GM12801 (cell line): ENCODE measurements around the gene OBSCN.

Source experiments
- TF ChIP-seq, protein P1 (sequence below): IDR thresholded peaks from one replicate; pipeline ENCODE4 v1.5.1; 2011; ENCODE audit warnings: control low read depth; ENCODE audit not compliant: insufficient read length; ENCODE audit errors: extremely low read depth

OBSCN gene

DNA sequence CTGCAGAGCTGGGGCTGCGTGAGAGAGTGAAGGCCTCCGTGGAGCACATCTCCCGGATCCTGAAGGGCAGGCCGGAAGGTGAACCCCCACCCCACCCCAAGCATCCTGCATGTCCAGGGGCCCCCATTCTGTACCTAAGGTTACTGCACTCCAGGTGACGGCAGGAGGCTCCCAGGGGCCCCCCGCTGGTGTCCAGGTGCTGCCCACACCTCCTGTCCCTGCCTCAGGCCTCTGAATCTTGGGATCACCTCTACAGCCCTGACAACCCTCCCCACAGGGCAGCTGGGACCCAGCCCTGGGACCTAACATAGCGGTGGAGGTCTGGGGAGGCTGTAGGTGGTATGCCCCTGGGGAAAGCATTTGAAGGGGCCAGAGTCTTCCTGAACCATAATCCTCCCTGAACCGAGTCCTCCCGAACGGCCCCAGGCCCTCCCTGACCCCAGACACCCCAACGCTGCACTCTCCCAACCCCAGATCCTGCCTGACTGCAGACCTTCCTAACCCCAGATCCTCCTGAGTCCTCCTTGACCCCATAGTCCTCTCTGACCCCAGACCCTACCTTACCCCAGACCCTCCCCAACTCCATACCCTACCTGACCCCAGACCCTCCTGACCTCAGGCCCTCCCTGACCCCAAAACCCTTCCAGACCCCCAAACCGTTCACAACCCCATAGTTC is 165.3 kb downstream of the OBSCN start:
- TF ChIP-seq, protein P1, sequence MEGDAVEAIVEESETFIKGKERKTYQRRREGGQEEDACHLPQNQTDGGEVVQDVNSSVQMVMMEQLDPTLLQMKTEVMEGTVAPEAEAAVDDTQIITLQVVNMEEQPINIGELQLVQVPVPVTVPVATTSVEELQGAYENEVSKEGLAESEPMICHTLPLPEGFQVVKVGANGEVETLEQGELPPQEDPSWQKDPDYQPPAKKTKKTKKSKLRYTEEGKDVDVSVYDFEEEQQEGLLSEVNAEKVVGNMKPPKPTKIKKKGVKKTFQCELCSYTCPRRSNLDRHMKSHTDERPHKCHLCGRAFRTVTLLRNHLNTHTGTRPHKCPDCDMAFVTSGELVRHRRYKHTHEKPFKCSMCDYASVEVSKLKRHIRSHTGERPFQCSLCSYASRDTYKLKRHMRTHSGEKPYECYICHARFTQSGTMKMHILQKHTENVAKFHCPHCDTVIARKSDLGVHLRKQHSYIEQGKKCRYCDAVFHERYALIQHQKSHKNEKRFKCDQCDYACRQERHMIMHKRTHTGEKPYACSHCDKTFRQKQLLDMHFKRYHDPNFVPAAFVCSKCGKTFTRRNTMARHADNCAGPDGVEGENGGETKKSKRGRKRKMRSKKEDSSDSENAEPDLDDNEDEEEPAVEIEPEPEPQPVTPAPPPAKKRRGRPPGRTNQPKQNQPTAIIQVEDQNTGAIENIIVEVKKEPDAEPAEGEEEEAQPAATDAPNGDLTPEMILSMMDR, result no peak

DNA sequence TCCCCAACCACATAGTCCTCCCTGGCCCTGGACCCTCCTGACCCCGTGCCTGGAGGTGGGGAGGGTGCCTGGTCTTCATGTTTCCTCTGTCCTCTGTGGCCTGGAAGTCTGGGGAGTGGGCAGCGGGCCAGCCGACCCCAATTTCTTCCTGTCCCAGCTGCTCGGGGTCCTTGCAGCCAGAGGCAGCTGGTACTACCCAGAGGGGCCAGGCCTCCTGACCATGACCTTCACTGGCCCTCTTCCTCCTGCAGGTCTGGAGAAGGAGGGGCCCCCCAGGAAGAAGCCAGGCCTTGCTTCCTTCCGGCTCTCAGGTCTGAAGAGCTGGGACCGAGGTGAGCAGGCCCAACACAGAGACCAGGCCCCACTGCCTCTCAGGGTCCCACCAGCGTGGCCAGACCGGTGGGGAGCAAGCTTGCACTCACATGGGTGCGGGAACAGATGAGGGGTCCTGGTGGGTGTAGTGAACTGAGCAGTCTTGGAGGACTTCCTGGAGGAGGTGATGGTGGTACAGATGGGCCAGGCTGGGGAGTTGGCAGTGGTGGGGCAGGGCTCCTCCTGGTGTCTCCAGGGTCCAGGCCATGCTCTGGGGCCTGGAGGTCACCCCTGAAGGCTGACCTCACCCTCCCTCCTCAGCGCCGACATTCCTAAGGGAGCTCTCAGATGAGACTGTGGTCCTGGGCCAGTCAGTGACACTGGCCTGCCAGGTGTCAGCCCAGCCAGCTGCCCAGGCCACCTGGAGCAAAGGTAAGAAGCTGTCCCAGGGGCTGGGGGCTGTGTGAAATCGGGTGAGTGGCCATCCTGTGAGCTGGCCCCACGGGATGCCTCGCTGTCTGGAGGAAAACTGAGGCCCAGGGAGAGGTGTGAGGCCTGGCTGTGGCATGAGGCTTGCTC is 166.1 kb downstream of the OBSCN start:
- TF ChIP-seq, protein P1, result no peak

DNA sequence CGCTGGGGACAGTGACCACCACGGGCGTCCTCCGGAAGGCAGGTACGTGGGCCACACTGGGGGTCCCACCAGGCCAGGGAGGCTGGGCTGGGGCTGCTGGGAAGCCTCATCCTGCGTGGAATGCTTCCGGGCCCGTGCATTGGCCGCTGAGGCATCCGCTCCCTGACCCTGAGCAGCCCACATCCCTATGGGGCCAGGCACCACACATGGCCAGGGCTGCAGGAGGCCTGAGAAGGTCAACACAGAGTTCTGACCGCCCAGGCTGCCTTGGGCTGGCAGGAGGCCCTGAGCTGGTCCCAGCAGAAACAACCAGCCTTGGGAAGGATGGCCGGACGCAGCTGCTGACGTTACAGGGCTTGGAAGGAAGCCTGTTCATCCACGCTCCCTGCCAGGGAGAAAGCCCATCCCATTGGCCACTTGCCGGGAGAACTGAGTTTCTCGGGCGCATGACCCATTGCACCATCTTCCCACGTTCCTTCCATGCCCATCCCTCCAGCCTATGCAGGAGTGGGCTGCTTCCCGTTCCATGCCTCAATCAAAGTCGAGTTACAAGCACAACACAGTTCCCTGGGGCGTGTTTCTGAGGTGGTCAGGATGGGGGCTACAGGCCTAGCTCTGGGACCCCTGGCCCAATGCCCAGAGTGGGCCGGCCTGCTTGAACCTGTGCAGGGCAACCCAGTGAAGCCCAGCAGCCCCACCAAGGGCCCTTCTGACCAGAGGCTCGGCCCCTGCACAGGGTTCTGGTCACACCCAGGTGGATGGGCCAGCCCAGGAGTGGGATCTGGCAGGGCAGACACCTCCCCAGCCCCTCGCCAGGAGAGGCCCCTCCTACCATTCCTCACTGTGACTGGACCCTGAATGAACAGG is 167.1 kb downstream of the OBSCN start:
- TF ChIP-seq, protein P1, result no peak

DNA sequence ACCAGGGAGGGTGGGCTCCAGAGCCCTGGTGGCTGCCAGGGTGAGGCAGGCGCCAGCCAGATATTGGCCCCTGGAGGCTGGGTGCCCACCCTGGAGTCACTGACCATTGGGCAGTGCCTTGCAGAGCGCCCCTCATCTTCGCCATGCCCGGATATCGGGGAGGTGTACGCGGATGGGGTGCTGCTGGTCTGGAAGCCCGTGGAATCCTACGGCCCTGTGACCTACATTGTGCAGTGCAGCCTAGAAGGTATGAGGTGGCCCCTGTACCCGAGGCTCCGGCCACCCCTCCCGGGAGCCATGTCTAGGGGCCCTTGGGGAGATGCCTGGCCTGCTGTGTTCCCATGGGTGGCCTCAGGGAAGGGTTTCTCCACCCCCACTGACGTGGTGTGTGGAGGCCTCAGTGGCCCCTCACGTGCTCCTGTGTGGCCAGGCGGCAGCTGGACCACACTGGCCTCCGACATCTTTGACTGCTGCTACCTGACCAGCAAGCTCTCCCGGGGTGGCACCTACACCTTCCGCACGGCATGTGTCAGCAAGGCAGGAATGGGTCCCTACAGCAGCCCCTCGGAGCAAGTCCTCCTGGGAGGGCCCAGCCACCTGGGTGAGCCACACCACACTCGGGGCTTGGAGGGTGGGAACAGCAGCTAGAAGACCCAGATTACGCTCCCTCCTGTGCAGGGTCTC is 167.9 kb downstream of the OBSCN start:
- TF ChIP-seq, protein P1, result no peak

DNA sequence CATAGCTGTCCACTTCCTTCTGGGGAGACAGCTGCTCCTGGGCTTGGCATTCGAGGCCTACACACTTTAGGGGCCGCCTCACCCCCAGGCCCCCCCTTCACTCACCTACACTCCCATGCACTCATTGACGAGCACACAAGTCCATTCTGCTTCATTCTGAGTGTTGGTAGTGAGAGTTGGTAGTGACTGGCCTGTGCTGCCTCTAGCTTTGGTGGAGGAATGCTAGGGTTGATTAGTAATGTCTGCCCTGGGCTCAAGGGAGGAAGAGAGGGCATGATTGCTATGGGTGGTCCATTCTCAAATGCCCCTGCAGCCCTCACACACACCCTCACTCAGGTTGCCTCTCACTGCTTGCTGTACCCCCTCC is 168.4 kb downstream of the OBSCN start:
- TF ChIP-seq, protein P1, result no peak

DNA sequence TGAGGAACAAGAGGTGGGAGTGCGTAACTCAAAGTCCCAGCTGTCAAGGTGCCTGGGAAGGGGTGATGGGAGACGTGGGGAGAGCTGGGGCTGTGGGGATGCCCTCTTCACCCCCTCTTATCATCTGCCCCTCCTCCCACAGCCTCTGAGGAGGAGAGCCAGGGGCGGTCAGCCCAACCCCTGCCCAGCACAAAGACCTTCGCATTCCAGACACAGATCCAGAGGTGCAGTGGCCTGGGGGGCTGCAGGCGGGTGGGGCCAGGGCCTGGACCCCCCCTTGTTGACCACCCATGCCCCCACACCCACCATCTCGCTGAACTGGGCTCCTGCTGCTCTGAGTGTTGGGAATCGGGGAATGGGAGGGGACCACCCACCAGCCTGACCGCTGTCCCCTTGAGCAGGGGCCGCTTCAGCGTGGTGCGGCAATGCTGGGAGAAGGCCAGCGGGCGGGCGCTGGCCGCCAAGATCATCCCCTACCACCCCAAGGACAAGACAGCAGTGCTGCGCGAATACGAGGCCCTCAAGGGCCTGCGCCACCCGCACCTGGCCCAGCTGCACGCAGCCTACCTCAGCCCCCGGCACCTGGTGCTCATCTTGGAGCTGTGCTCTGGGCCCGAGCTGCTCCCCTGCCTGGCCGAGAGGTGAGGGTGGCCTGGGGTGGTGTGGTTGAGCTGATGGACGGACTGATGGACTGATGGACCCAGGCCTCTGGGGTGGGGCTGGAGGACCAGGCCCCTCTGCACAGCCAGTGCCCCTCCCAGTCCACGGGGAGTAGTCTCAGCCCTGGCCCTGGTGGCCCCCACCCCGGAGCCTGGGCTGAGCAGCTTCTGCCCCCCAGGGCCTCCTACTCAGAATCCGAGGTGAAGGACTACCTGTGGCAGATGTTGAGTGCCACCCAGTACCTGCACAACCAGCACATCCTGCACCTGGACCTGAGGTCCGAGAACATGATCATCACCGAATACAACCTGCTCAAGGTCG is 169.1 kb downstream of the OBSCN start:
- TF ChIP-seq, protein P1, result no peak
